Nephron progenitor cell (in vitro differentiated cells): ENCODE results near the gene CERS4.
"Not testable (repeated sequence)": the region's sequence is repeated elsewhere in the genome, so short reads cannot be mapped to it uniquely, and the experiment has no call there.

Experiments used
- DNase-seq: peaks from one replicate; pipeline ENCODE4 v3.0.0; 2021
- H3K27ac Mint-ChIP-seq: 2 replicates; pipeline ENCODE4 v1.8.0; 2021; ENCODE audit warnings: mild to moderate bottlenecking, moderate library complexity, mixed read lengths
- H3K27me3 Mint-ChIP-seq: 2 replicates; pipeline ENCODE4 v1.8.0; 2021; ENCODE audit warnings: mild to moderate bottlenecking, low read depth, mixed read lengths; ENCODE audit not compliant: poor library complexity
- H3K36me3 Mint-ChIP-seq: 2 replicates; pipeline ENCODE4 v1.8.0; 2021; ENCODE audit warnings: low read depth, mixed read lengths
- H3K4me1 Mint-ChIP-seq: 2 replicates; pipeline ENCODE4 v1.8.0; 2021; ENCODE audit warnings: mixed read lengths
- H3K4me3 Mint-ChIP-seq: 2 replicates; pipeline ENCODE4 v1.8.0; 2021; ENCODE audit warnings: mild to moderate bottlenecking, moderate library complexity, mixed read lengths
- H3K9me3 Mint-ChIP-seq: 2 replicates; pipeline ENCODE4 v1.8.0; 2021; ENCODE audit warnings: mild to moderate bottlenecking, moderate library complexity, mixed read lengths
- CTCF ChIP-seq: fragments of 200-600 bp; sonication (generic); IDR thresholded peaks from 2 replicates; pipeline ENCODE4 v1.5.0; 2021; ENCODE audit warnings: antibody characterized with exemption

The CERS4 gene

GRCh38 chr19:8244442-8244841 lies 35.3 kb downstream of the CERS4 start:
- H3K9me3 Mint-ChIP-seq, result peaks cover 37% of the 10 kb centered on the region
- no peaks in the 10 kb centered on the region for H3K27me3 Mint-ChIP-seq
- H3K27ac Mint-ChIP-seq, result no peak overlapping the region
- H3K36me3 Mint-ChIP-seq, result peaks cover 60% of the 10 kb centered on the region
- H3K4me3 Mint-ChIP-seq, result no peak overlapping the region
- DNase-seq, result no peak
- no peak for TF ChIP-seq CTCF
- peaks cover 29% of the 10 kb centered on the region for H3K4me1 Mint-ChIP-seq

GRCh38 chr19:8245869-8246835 lies 37.0 kb downstream of the CERS4 start:
- Mint-ChIP-seq H3K27ac (no peak overlapping the region), H3K4me3 (no peak overlapping the region), H3K9me3 (peaks cover 26% of the 10 kb centered on the region), H3K27me3 (no peaks in the 10 kb centered on the region), H3K36me3 (peaks cover 49% of the 10 kb centered on the region), H3K4me1 (peaks cover 15% of the 10 kb centered on the region)
- DNase-seq, result no peak
- TF ChIP-seq CTCF, result no peak

- not testable (repeated sequence) for DNase-seq, H3K27me3 Mint-ChIP-seq, H3K4me3 Mint-ChIP-seq, H3K4me1 Mint-ChIP-seq, H3K27ac Mint-ChIP-seq
- peaks cover 41% of the 10 kb centered on the region for H3K36me3 Mint-ChIP-seq
- H3K9me3 Mint-ChIP-seq, result peaks cover 23% of the 10 kb centered on the region
Measured at GRCh38 chr19:8247129-8247890, 38.1 kb downstream of the CERS4 start.

GRCh38 chr19:8248348-8249328 lies 39.5 kb downstream of the CERS4 start:
- H3K4me3 Mint-ChIP-seq, result no peak overlapping the region
- no peaks in the 10 kb centered on the region for H3K27me3 Mint-ChIP-seq
- DNase-seq, result no peak
- H3K4me1 Mint-ChIP-seq, result peaks cover 14% of the 10 kb centered on the region
- H3K27ac Mint-ChIP-seq, result no peak overlapping the region
- peaks cover 12% of the 10 kb centered on the region for H3K9me3 Mint-ChIP-seq
- H3K36me3 Mint-ChIP-seq, result peaks cover 30% of the 10 kb centered on the region
- TF ChIP-seq CTCF, result no peak

GRCh38 chr19:8250596-8250995 lies 41.4 kb downstream of the CERS4 start:
- H3K4me3 Mint-ChIP-seq, result no peak overlapping the region
- H3K36me3 Mint-ChIP-seq, result peaks cover 19% of the 10 kb centered on the region
- TF ChIP-seq CTCF, result no peak
- DNase-seq, result no peak
- H3K9me3 Mint-ChIP-seq, result peaks cover 4% of the 10 kb centered on the region
- peaks cover 14% of the 10 kb centered on the region for H3K4me1 Mint-ChIP-seq
- no peaks in the 10 kb centered on the region for H3K27me3 Mint-ChIP-seq
- H3K27ac Mint-ChIP-seq, result no peak overlapping the region
